Daoy (cell line): ENCODE results near the gene NOTCH2. TPM values are rescaled to one million over a fixed set of nuclear protein-coding genes. Genes with fewer than 3 reads are reported as not detected.

Source experiments
- DNase-seq: peaks from one replicate; pipeline ENCODE4 v3.0.0-alpha.2; 2015; ENCODE audit warnings: low read depth
- total RNA-seq: library from RNA; depleted of rRNA; stranded (reverse); fragments of >200 nt; shearing (Covaris generic); gene quantifications from 2 replicates; pipeline ENCODE4 v1.2.3, GENCODE V29; 2014

Gene NOTCH2
- total RNA-seq, 1 experiment from 2014 or later = 97.1 TPM

DNA sequence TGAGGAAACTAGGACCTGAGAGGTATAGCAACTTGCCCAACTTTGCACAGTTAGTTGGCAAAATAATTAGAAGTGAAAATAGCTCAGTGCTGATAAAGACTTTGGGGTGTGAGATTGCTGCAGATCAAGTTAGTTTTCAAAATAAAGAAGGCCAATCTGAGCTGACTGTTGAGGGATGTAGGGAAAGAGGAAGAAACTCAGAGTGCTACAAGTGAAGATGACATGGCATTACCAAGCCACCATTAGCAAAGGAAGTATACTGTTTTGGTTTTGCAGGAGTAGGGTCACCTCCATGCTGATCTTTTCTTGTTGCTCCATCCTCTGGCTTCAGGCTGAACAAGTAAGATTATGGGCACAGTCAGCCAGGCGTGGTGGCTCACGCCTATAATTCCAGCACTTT lies 94.5 kb downstream of the NOTCH2 start:
- DNase-seq = no peak

DNA sequence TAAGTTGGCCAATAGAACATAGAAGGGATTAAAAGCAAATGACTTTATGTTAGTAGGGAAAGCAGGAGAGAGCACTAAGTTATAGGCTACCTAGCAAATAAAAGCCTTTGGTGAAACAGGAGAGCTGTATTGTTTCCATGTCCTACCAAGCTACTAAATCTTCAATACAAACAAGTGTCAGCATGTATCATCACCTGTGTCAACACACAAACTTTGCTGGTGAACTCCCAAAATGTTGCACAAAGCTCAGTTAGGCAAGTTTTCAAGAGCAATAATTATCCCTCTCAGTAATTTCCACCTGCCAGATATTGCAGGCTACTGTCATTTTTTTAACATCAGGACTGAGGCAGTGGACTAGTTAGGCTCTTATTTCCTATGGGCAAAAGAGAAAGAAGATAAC lies 95.4 kb downstream of the NOTCH2 start:
- DNase-seq = no peak

DNA sequence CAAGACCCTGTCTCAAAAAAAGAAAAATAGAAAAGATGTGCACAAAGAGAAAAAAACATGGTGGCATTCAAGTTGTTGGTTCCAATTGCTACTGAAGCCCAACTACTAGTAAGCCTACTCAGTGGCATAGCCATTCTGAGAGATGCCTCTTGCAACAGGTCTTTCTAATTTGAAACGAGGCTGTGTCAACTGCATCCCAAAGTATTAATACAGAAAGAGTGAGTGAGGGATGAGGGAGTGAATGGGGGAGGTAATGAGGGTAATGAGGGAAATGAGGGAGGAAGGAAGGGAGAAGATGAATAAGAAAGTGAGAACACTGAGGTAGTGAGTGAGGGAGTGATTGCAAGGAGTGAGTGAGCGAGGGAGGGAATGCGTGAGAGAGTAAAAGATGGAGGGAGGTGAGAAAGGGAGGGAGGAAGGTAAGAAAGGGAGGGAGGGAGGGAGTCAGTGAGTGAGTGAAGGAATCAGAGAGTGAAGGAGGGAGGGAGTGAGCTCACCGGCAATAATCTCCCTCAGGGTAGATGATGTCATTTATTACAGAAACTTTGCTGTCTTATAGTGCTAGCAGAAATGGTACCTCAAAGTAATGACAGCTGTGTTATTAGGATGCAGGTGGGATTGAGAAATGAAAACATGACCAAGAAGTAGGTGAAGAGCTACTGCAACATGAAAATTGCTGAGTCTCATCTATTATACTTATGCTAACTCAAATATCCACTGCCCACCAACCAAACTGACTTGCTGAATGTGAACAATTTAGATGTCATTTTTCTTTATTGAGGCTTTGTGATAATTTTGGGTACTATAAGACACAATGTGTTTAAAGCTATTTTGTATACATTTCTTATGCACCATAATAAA lies 97.5 kb downstream of the NOTCH2 start:
- no peak for DNase-seq

DNA sequence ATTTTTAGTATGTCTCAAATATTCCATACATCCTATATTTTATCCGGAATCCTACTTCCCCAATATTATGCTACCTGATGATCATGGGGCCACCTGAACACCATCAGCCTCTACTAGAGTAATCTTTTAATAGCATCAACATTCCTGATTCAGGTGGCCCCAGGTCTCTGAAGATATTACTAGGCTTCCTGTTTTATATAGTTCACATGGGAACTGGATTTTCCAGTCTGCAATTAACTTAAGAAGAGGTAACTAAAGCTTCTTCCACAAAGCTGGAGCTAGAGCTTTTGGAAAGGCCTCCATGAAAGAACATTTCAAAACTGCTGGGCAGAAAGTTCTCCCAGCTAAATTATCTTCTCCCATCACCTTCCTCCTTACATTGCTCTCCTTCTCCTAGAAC lies 100.9 kb downstream of the NOTCH2 start:
- no peak for DNase-seq

DNA sequence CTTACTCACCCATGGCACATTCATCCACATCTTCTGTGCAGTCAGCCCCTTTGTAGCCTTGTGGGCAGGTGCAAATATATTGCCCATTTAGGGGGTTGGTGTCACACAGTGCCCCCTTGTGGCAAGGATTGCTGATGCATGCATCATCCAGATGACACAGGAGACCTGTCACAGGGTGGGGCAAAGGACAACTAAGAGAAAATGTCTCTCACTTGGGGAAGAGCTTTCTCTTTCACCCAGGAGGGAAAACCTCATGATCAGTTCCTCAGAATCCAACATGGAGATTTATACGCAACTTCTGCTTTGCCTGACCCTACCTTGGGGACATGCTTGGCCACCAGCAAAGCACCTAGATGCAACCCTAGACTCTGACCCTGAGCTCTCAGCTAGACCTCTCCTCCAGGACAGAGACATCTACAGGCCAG lies 101.4 kb downstream of the NOTCH2 start:
- peak; percentile 75 for DNase-seq

DNA sequence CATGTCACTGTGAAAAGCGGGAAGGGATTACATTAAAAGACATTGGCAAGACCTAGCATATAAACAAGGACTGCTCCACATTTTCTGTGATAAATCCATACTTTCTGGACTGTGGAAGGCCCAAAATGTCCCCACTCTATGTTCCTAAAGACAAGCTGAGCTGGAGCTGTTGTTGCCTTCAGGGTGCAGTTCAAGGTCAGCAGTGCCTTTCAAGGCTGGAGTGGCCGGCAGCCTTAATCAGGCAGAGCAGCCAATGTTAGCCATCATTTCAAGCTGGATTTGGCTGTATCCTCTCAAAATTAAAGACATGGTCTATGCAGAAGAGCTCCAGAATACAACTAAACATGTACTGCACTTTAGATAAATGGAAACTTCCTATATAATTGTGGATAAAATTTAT lies 102.8 kb downstream of the NOTCH2 start:
- no peak for DNase-seq

DNA sequence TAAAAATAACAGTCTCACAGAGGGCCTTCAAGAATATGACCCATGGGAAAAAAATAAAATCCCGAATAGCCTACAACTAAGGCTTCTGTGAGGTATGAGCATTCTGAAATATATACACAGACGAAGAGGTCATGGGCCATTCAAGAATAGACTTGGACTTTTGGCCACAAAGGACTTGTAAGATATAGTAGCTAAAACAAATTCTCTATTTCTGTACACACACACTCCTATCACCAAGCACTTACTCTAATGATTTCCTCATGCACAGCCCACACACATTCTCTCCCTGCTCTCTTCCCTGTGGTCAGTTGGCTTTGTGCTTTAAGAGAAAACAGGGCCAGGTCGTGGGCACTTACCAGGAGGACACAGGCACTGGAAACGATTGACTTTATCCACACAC lies 103.4 kb downstream of the NOTCH2 start:
- DNase-seq = no peak

DNA sequence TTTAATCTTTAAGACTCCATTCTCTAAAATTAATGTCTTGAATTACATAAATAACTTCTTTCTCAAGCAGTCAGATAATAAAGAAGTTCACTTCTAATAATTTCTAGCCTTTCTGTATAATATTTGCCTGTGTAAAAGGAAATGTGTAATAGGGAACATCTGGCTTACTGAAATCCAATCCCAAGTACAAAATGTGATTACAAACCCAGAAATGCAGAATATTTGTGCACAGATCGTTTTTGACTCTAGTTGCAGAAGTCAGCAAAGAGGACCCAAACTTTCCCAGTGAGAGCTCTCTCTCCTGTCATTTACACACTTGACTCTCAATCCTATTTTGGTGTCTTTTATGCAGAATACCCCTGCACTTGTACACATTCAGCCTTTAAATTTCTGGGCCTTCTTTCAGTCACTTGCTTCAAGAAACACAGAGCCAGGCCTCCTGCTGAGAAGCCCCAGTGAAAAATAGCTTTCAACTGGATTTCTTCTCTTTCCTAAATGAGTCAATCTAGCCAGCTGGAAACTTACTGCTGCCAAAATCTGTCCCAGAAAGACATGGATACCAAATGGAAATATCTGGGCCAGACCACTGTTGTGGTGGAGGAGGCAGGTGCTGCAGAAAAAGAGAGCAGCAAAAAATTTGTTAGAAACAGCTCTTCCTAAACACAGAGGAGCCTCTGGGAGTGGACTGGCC lies 104.6 kb downstream of the NOTCH2 start:
- no peak for DNase-seq

DNA sequence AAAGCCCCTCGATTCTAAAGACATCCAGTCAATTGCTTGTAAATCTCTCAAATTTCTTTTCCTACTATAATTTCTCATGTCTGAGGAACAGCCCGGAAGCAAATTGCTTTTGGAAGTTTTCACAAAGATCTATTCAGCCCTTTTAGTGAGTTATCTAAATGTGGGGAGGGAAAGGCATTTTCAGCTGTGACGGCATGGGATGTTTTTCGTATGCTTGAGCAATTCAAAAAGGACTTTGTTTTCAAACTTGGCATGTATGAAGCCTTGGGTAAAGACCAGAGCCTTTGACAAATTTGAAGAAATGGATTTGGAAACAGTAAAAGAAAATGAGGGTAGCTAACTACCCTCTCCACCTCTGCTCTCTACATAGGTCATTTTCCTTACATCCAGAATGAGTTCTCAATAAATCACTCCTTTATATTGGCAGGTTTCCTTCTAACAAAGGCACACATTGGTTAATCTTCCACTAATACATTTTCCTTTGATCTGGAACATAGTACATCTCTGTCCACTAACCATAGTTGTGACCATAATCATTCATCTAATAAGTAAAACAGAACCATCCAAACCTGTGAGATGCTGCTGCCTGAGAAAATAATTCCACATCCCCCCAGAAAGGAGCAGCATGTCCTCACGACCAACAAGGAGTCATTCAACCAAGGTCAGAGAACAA lies 107.0 kb downstream of the NOTCH2 start:
- no peak for DNase-seq

DNA sequence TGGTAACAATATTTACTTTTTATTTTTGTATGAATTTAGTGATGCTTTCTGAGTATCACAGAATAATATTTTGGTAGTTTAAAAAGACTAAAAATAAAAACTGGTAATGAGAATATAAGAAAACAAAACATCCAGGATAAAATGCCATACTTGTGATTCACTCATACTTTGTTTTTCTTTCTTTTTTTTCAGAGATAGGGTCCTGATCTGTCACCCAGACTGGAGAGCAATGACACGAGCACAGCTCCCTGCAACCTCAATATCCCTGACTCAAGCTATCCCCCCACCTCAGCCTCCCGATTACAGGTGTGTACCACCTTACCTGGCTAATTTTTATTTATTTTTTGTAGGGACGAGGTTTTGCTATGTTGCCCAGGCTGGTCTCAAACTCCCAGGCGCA lies 109.0 kb downstream of the NOTCH2 start:
- DNase-seq = peak; percentile 30

DNA sequence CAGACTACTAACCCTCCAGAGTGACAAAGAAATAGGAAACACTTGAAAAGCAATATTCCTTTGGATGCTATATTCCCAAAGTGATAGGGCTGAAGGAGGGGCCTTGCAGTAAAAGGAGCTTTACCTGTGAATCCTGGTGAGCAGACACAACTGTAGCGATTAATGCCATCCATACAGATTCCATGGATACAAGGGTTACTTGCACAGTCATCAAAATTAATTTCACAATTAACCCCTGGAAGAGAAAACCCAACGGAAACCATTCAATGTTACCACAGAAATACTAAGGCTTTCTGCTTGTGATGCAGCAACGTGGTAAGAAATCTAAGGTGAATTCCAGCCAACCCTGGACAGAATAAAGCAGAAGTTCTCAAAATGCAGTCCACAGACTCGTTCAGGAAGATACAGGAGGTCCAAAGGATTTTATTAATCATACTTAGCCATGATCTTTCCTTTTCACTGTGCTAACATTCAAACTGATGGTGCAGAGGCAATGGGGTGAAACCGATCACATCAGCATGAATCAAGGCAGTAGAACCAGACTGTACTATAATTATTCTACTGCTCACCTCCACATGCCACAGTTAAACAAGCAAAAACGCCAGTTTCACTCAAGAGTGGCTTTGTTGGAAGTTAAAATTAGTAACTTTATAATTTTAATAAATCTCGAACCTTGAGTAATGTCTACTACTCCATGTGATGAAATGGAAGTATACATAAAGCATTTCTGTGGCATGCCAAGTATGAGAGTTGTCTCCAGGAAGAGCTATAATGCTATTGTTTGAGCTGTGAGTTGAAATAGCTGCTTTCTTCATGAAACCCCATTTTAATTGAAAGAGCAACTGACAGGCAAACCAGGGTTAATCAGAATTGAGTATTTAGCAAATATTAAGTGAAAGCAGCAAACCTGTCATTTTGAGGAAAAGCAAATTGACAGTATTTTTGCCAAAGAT lies 109.9 kb downstream of the NOTCH2 start:
- no peak for DNase-seq

DNA sequence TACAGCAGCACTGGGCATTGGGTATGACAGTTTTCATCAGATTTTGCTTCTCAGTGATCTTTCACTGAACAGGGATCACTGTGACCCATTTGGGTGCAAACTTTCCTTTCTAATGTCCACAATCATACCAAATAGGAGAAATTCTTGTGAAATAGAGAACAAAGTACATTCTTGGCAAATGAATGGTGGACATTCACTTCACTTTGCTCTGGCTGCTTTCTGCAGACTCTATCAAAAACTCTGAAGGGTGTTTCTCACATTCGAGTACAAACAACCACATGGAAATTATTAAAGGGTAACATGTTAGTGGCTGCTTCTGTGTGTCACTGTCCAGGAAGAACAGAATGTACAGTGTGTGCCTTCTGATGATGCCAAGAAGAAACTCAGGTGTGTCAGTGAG lies 111.2 kb downstream of the NOTCH2 start:
- no peak for DNase-seq

DNA sequence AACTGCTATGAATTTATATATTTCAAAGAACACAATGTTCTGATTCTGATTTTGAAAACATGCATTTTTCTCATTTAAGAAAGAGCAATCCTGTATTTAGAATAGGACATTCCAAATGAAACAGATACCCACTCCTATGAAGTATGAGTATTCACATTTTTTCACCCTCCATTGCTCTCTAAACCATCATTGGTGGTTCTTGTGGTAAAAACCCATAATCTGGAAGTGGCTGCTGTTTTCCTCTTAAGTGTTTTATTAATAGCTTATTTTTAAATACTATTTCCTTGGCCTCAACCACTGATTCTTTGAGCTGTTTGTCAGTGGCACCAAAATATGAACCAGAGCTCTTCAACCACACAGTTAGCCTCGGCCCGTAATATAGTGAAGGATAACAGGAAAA lies 113.2 kb downstream of the NOTCH2 start:
- DNase-seq = no peak

DNA sequence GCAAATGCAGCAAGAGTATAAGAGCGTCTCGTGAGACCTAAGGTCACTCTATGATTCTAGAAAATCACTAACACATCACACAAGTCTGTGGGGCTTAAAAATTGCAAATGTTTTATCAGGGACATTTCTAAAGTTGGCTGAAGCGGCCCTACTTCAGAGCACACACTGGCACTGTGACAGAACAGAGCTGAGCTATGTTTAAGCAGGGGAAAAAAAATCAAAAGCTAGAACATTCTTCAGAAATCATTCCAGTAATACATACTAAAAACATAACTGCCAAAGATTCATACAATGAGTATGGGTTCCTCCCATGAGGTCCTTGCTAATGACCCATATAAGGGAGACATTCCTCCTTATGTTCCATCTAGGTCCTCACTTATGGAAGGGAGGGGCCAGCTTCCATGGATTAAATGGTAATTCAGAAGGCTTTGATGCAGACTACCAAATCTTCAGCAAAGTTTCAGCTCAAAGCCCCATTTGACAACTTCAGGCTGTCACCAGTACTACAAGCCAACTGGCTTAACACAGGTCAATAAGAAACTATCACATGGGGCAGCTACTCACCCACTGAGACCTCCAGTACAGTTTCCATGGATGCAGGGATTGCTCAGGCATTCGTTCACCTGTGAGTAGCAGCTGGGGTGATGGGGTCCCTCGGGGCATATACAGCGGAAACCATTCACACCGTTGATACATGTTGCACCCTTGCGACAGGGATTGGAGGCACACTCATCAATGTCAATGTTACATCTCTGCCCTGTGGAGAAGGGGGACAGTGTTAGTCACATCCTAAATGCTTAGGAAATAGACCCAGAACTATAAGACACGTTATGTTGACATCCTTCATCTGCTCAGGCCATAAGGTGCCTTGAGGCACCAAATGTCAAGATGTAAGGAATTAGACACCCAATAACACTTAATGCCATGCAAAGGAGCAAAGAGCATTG lies 114.7 kb downstream of the NOTCH2 start:
- DNase-seq = no peak

DNA sequence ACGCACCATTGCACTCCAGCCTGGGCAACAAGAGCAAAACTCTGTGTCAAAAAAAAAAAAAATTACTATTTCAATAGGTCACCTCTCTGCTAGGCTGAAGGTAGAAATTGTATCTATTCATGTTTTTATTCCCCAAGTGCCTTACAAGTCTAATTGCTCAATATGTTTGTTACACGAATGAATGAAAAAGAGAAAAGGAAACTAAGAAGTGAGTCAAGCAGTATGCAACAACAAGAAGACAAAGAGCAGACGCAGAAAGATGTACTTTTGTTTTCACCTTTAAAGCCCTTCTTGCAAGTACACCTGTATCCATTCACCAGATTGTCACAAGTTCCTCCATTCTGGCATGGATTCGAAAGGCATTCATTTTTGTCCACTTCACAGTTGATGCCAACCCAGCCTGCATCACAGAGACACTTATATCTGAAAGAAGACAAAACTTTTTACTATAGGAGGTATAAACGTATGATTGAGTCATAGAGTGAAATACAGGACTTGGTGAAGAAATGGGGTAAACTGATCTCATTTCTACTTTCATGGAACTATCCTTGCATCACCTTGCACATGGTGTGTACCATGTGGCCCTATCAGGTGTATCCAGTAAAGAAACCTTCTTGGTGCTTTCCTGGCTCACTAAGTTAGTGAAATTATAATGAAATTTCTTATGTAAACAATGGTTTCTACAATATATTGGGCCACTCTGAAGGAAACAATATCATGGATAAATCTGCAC lies 116.0 kb downstream of the NOTCH2 start:
- DNase-seq = no peak

DNA sequence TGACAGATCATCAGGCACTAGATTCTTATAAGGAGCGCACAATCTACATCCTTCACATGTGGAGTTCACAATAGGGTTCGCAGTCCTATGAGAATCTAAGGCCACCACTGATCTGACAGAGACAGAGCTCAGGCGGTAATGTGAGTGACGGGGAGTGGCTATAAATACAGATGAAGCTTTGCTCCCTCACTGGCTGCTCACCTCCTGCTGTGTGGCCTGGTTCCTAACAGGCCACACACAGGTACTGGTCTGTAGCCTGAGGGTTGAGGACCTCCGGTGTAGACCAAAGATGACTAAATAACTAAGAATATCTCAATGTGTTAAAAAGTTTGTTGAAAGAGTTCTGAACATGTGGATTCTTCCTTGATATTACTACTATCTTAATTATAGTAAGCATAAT lies 117.0 kb downstream of the NOTCH2 start:
- DNase-seq = no peak

DNA sequence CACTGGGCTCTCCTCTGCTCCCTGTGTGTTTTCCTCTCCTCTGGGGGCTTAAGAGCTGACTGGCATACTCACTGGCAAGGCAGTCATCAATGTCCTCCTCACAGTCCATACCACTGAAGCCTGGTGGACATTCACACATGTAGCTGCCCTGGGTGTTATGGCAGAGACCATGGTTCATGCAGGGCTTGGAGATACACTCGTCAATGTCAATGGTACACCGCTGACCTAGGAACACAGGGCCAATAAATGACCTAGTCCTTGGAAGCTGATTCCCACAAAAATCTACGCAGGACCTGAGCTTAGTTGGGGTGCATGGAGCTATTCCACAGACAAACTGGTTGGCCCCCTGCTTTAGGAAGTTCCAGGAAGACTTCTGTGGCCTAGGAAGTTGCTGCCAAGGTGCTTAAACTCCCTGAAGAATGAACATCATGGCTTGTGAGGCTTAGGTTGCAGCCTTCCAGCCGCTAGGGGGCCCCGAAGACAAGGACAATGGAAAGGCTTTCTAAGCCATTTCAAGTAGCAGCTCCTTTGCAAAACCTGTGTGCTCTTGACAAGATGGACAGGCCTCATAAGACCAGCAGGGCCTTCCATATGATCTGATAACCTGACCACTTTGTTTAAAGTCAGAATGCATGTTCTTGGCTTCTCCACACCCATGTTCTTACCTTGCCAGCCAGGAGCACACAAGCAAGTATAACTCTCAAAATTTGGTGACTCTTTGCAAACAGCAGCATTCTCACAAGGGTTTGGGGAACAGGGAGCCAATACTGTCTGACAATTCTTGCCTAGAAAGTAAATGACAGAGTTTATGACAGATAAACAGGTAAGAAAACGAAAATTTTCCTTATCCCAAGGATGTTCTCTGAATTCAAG lies 120.9 kb downstream of the NOTCH2 start:
- DNase-seq = peak; percentile 82

DNA sequence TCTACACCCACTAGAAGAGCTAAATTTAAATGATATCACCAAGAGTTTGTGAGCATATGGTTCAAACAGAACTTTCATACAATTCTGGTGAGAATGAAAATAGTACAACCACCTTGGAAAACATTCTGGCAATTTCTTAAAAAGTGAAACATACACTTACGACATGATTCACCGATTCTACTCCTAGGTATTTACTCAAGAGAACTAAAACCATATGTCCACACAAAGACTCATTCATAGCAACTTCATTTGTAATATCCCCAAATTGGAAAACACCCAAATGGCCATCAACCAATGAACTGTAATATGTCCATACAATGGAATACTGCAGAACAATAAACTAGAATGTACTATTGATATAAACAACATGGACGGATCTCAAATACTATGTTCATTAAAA lies 122.0 kb downstream of the NOTCH2 start:
- peak; percentile 62 for DNase-seq

DNA sequence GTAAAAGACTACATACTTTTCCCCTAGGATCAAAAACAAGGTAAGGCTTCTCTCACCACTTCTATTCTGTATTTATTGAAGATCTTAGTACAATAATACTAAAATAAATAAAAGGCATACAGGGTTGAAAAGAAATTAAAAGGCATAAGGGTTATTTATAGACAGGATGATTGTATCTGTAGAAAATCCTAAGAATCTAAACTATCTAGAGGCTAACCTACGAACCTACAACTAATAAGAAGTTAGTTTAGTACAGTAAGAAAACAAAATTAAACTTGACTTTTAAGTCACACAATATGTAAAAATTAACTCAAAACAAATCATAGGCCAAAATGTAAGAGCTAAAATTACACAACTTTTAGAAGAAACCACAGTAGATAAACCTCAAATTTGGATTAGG lies 122.7 kb downstream of the NOTCH2 start:
- no peak for DNase-seq
